ENCODE measurements around the gene STX19.

STX19 gene

GRCh38 chr3:94004301-94004910, 24.0 kb downstream of the STX19 start:
- Mint-ChIP-seq H3K4me3 (peak overlapping the region; percentile 80), H3K27me3 (no peaks in the 10 kb centered on the region), H3K9me3 (ENCODE audit: low read depth) (no peaks in the 10 kb centered on the region), H3K36me3 (peaks cover 4% of the 10 kb centered on the region), H3K4me1 (ENCODE audit: low read depth) (peaks cover 2% of the 10 kb centered on the region), H3K27ac (no peak overlapping the region)

DNA sequence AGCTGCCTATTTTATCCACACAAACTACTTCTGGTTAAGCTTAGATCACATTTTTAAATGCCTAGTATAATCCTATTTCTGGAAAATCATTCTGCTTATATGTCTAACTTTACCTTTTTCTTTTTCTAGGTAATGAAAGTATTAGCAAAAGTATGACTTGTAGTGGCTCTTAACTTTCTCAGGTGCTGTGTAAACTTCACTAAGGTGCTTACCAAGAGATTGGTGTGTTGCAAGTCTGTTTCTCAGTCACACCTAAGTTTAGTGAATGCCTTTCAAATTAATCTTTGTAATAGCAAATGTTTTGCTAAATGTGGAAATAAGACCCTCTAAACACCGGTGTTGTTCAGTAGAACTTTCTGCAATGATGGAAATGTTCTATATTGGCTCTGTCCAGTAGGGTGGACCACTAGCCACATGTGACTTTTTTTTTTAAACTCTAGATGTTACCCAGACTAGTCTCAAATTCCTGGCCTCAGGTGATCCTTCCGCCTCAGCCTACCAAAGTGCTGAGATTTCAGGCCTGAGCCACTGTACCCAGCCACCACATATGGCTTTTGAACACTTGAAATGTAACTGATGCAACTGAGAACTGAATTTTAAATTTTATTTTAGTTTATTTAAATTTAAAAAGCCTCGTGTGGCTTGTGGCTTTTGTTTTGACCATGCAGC, 26.4 kb downstream of the STX19 start:
- Mint-ChIP-seq H3K36me3 (no peaks in the 10 kb centered on the region), H3K9me3 (ENCODE audit: low read depth) (no peaks in the 10 kb centered on the region), H3K4me1 (ENCODE audit: low read depth) (peaks cover 2% of the 10 kb centered on the region), H3K27me3 (no peaks in the 10 kb centered on the region), H3K27ac (no peak overlapping the region), H3K4me3 (no peak overlapping the region)

DNA sequence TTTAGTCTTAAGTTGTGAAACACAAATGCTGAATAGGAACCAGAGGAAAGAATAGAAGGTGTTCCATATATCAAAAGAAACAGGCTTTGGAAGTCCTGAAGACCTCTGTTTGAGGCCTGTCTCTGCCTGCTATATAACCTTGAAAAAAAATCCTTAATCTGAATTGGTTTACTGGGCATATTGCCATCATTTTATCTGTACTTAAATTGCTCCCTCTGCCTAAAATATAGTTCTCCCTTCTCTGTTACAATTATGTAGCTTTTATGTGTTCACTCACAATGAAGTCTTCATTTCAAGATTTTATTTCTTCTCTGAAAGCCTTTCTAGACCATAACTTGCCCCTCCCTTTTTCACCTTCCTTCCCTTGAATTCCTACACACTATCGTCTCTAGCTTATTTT, 27.2 kb downstream of the STX19 start:
- Mint-ChIP-seq H3K9me3 (ENCODE audit: low read depth) (no peaks in the 10 kb centered on the region), H3K4me1 (ENCODE audit: low read depth) (peaks cover 2% of the 10 kb centered on the region), H3K27ac (no peak overlapping the region), H3K4me3 (no peak overlapping the region), H3K27me3 (no peaks in the 10 kb centered on the region), H3K36me3 (no peaks in the 10 kb centered on the region)

DNA sequence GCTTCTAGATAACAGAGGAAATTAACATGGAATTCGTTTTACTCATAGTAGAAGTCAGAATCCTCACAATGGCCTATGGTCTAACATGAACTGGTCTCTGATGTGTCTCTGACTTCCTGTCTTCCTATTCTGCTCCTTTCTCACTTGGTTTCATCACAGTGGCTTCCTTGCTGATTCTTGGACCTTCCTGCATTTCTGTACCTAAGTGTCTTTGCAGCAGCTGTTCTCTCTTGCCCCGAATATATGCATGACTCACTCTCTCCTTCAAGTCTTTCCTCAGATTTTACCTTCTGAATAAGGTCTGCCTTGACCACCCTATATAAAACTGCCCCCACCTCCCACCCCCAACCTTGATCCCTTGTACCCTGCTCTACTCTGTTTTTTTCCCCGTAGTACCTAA, 34.3 kb downstream of the STX19 start:
- Mint-ChIP-seq H3K4me3 (no peak overlapping the region), H3K27ac (no peak overlapping the region), H3K27me3 (no peaks in the 10 kb centered on the region), H3K36me3 (no peaks in the 10 kb centered on the region), H3K4me1 (ENCODE audit: low read depth) (peaks cover 2% of the 10 kb centered on the region), H3K9me3 (ENCODE audit: low read depth) (no peaks in the 10 kb centered on the region)

DNA sequence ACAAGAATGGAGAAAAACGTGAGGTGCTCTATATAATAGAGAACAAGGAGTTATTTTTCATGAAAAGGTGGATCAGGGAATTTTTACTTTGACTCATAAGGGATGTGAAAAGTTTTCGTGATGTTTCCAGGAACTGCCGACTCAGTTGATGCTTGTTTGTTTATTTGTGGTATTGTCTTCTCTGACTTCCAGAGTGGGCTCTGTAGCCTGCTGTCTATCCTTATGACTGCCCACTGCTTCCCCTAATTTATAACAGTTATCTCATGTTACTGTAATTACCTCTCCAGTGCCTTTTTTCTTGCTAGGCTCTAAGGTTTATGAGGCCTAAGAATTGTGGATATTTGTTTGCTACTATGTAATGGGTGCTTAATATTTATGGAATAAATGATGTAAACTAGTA, 36.2 kb downstream of the STX19 start:
- Mint-ChIP-seq H3K36me3 (no peaks in the 10 kb centered on the region), H3K27ac (no peak overlapping the region), H3K9me3 (ENCODE audit: low read depth) (no peaks in the 10 kb centered on the region), H3K27me3 (no peaks in the 10 kb centered on the region), H3K4me1 (ENCODE audit: low read depth) (peaks cover 2% of the 10 kb centered on the region), H3K4me3 (no peak overlapping the region)

GRCh38 chr3:93991631-93992030, 36.8 kb downstream of the STX19 start:
- H3K9me3 Mint-ChIP-seq (ENCODE audit: low read depth), result no peaks in the 10 kb centered on the region
- H3K27me3 Mint-ChIP-seq, result no peaks in the 10 kb centered on the region
- peaks cover 2% of the 10 kb centered on the region for H3K4me1 Mint-ChIP-seq (ENCODE audit: low read depth)
- H3K36me3 Mint-ChIP-seq, result no peaks in the 10 kb centered on the region
- H3K27ac Mint-ChIP-seq, result no peak overlapping the region
- H3K4me3 Mint-ChIP-seq, result no peak overlapping the region

- no peak overlapping the region for H3K27ac Mint-ChIP-seq
- H3K9me3 Mint-ChIP-seq (ENCODE audit: low read depth), result no peaks in the 10 kb centered on the region
- H3K36me3 Mint-ChIP-seq, result no peaks in the 10 kb centered on the region
- H3K4me1 Mint-ChIP-seq (ENCODE audit: low read depth), result peaks cover 2% of the 10 kb centered on the region
- H3K27me3 Mint-ChIP-seq, result no peaks in the 10 kb centered on the region
- H3K4me3 Mint-ChIP-seq, result no peak overlapping the region
Measured at GRCh38 chr3:93989241-93989640, 39.2 kb downstream of the STX19 start.

DNA sequence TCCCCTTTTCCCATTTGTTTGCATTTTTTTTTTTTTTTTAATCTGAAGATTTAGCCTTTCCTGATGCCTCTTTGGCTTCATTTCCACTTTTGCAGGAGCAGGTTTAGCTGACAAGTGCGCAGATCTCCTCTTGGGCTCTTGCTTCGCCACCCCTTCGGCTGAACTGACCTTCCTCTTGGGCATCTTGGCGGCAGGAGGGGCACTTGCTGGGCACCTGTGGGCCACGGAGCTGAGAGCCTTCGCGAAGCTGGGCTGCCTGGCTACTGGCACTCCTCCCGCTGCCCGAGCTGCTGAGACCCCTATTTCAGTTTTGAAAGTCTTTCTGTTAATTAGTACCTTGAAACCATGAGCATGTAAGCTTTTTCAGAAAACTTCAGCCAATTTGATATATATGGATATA, 39.6 kb downstream of the STX19 start:
- no peak overlapping the region for H3K4me3 Mint-ChIP-seq
- H3K27me3 Mint-ChIP-seq, result no peaks in the 10 kb centered on the region
- H3K36me3 Mint-ChIP-seq, result no peaks in the 10 kb centered on the region
- no peaks in the 10 kb centered on the region for H3K4me1 Mint-ChIP-seq (ENCODE audit: low read depth)
- no peaks in the 10 kb centered on the region for H3K9me3 Mint-ChIP-seq (ENCODE audit: low read depth)
- no peak overlapping the region for H3K27ac Mint-ChIP-seq

DNA sequence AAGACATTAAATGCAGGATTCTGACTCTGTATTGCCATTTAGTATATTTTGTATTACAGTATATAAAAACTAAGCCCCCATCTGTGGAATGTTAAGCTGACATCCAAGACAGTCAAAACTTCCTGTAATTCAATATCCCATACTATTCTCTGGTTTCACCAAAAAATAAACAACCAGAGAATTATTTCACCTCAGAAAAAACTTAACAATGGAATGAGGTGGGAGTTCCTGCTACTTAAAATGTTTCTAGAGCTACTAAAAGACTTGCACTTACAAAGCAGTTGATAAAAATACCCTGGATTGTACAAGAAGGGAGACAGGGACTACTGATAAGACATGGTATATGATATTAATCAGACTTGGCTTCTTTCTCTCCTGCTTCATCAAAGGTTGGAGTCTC, 40.1 kb downstream of the STX19 start:
- no peaks in the 10 kb centered on the region for H3K36me3 Mint-ChIP-seq
- H3K27me3 Mint-ChIP-seq, result no peaks in the 10 kb centered on the region

GRCh38 chr3:93984618-93985017, 43.8 kb downstream of the STX19 start:
- no peaks in the 10 kb centered on the region for H3K36me3 Mint-ChIP-seq
- H3K4me1 Mint-ChIP-seq (ENCODE audit: low read depth), result peaks cover 18% of the 10 kb centered on the region
- no peaks in the 10 kb centered on the region for H3K27me3 Mint-ChIP-seq
- H3K4me3 Mint-ChIP-seq, result no peak overlapping the region
- H3K9me3 Mint-ChIP-seq (ENCODE audit: low read depth), result no peaks in the 10 kb centered on the region
- H3K27ac Mint-ChIP-seq, result no peak overlapping the region

More for the DNA sequence above, 40.1 kb downstream of the STX19 start:
- H3K9me3 Mint-ChIP-seq (ENCODE audit: low read depth), result no peaks in the 10 kb centered on the region
- no peaks in the 10 kb centered on the region for H3K4me1 Mint-ChIP-seq (ENCODE audit: low read depth)
- H3K27ac Mint-ChIP-seq, result no peak overlapping the region
- no peak overlapping the region for H3K4me3 Mint-ChIP-seq

GRCh38 chr3:93983408-93983807, 45.0 kb downstream of the STX19 start:
- H3K36me3 Mint-ChIP-seq, result no peaks in the 10 kb centered on the region

GRCh38 chr3:93981649-93982048, 46.7 kb downstream of the STX19 start:
- H3K9me3 Mint-ChIP-seq (ENCODE audit: low read depth), result no peaks in the 10 kb centered on the region
- no peaks in the 10 kb centered on the region for H3K27me3 Mint-ChIP-seq
- no peaks in the 10 kb centered on the region for H3K36me3 Mint-ChIP-seq
- no peak overlapping the region for H3K27ac Mint-ChIP-seq
- H3K4me3 Mint-ChIP-seq, result peak overlapping the region; percentile 88
- peaks cover 22% of the 10 kb centered on the region for H3K4me1 Mint-ChIP-seq (ENCODE audit: low read depth)

More at GRCh38 chr3:93983408-93983807, 45.0 kb downstream of the STX19 start:
- Mint-ChIP-seq H3K4me1 (ENCODE audit: low read depth) (peaks cover 22% of the 10 kb centered on the region), H3K4me3 (no peak overlapping the region), H3K27ac (no peak overlapping the region), H3K27me3 (no peaks in the 10 kb centered on the region), H3K9me3 (ENCODE audit: low read depth) (no peaks in the 10 kb centered on the region)

- peak within 1 kb of the TSS; percentile 61 for H3K27ac Mint-ChIP-seq
- no peaks in the 10 kb centered on the region for H3K9me3 Mint-ChIP-seq (ENCODE audit: low read depth)
- peak within 1 kb of the TSS; percentile 88 for H3K4me3 Mint-ChIP-seq
- no peaks in the 10 kb centered on the region for H3K27me3 Mint-ChIP-seq
- no peaks in the 10 kb centered on the region for H3K36me3 Mint-ChIP-seq
- peaks cover 22% of the 10 kb centered on the region for H3K4me1 Mint-ChIP-seq (ENCODE audit: low read depth)
Measured at GRCh38 chr3:93979850-93980676, 48.3 kb downstream of the STX19 start, which contains the start of gene ARL13B. Gene ARL13B (plus strand): TSS chr3:93980155. CDS start chr3:93980424, 269 bp downstream.

DNA sequence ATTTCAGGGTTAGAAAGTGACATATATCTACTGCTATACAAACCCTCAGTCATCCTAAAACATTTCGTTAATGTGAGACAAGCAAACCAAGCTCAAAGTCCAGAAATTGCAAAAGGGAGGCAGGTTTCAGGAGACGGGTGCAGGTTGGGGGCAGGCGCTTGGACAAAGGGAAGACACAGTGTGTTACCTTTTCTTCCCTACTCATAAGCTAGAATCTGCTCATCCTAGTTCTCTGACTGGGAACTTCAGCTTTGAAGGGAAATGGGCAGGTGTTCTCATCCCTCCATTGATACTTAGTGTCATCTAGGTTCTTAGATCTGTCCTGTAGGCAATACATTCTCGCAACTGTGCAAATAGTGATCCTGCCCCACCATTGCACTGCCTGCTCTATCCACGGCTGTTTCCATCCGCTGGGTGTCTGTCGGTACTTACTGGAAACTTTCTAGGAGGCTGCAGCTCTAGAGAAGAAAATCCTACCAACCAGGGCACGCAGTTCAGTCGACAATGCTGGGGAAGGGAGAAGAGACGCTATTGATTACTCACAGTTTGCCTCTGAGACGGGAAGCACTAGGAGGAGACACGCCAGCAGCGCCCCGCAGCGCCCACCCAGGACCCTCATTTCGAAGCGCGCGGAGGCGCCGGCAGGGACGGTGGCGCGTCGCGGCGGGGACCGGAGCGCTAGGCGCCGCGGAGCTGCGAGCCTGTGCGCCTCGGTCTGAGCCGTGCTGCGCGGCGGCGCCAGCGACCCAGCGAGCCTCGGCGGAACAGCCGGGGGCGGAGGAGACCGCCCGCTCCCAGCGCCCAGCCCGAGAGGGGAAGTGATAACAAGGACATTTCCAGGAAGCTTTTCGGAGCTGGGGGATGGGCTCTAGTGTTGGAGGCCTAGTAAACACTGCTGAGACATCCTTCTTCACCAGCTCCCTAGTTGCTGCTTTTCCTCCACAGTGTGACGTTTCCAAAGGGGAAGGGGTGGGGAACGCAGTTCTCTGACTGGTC, 55.0 kb downstream of the STX19 start, which contains the start of gene PROS1:
Gene PROS1 (minus strand): TSS at position 766 of the 996 bp plus-strand sequence. CDS start 147 bp downstream, at position 619.
- H3K36me3 Mint-ChIP-seq, result no peaks in the 10 kb centered on the region
- H3K4me3 Mint-ChIP-seq, result peak within 1 kb of the TSS; percentile 84

More for the DNA sequence above, 55.0 kb downstream of the STX19 start, which contains the start of gene PROS1:
- Mint-ChIP-seq H3K9me3 (ENCODE audit: low read depth) (no peaks in the 10 kb centered on the region), H3K27me3 (peaks cover 6% of the 10 kb centered on the region), H3K4me1 (ENCODE audit: low read depth) (peaks cover 11% of the 10 kb centered on the region), H3K27ac (no peak within 1 kb of the TSS)
